HAP-1 (cell line): ENCODE measurements around the gene TLR9.
A peak's percentile ranks its signal among the peaks of the same experiment; 100 is the strongest.
"Not testable (repeated sequence)": the region's sequence is repeated elsewhere in the genome, so short reads cannot be mapped to it uniquely, and the experiment has no call there.

Source experiments
- DNase-seq, 2 experiments: peaks; one replicate each; pipeline ENCODE4 v3.0.0-alpha.2; 2016 to 2020; ENCODE audit warnings: low spot score in 2 of 2
- H3K27me3 ChIP-seq: fragments of 250-450 bp; sonication (Bioruptor Pico); 2 replicates; pipeline ENCODE4 v1.5.1; 2020; ENCODE audit warnings: low read depth, mild to moderate bottlenecking, moderate library complexity
- H3K36me3 ChIP-seq: fragments of 250-450 bp; sonication (Bioruptor Pico); replicated peaks from 2 replicates; pipeline ENCODE4 v1.5.1; 2020; ENCODE audit warnings: mild to moderate bottlenecking
- H3K4me1 ChIP-seq: fragments of 250-450 bp; sonication (Bioruptor Pico); 2 replicates; pipeline ENCODE4 v1.5.1; 2020; ENCODE audit warnings: mild to moderate bottlenecking
- H3K4me3 ChIP-seq: fragments of 250-450 bp; sonication (Bioruptor Pico); 2 replicates; pipeline ENCODE4 v1.5.1; 2020; ENCODE audit warnings: mild to moderate bottlenecking, moderate library complexity
- H3K9me3 ChIP-seq: fragments of 250-450 bp; sonication (Bioruptor Pico); 2 replicates; pipeline ENCODE4 v1.5.1; 2020; ENCODE audit warnings: mild to moderate bottlenecking, moderate library complexity
- in situ Hi-C: fragments of 300-500 bp; cut with MboI; formaldehyde crosslinking; loops from 3 replicates; pipeline ENCODE4 v1.14.3; 2020; ENCODE audit warnings: low sequenced_read_pairs, inconsistent platforms, mixed read lengths

The TLR9 gene, protein sequence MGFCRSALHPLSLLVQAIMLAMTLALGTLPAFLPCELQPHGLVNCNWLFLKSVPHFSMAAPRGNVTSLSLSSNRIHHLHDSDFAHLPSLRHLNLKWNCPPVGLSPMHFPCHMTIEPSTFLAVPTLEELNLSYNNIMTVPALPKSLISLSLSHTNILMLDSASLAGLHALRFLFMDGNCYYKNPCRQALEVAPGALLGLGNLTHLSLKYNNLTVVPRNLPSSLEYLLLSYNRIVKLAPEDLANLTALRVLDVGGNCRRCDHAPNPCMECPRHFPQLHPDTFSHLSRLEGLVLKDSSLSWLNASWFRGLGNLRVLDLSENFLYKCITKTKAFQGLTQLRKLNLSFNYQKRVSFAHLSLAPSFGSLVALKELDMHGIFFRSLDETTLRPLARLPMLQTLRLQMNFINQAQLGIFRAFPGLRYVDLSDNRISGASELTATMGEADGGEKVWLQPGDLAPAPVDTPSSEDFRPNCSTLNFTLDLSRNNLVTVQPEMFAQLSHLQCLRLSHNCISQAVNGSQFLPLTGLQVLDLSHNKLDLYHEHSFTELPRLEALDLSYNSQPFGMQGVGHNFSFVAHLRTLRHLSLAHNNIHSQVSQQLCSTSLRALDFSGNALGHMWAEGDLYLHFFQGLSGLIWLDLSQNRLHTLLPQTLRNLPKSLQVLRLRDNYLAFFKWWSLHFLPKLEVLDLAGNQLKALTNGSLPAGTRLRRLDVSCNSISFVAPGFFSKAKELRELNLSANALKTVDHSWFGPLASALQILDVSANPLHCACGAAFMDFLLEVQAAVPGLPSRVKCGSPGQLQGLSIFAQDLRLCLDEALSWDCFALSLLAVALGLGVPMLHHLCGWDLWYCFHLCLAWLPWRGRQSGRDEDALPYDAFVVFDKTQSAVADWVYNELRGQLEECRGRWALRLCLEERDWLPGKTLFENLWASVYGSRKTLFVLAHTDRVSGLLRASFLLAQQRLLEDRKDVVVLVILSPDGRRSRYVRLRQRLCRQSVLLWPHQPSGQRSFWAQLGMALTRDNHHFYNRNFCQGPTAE

DNA sequence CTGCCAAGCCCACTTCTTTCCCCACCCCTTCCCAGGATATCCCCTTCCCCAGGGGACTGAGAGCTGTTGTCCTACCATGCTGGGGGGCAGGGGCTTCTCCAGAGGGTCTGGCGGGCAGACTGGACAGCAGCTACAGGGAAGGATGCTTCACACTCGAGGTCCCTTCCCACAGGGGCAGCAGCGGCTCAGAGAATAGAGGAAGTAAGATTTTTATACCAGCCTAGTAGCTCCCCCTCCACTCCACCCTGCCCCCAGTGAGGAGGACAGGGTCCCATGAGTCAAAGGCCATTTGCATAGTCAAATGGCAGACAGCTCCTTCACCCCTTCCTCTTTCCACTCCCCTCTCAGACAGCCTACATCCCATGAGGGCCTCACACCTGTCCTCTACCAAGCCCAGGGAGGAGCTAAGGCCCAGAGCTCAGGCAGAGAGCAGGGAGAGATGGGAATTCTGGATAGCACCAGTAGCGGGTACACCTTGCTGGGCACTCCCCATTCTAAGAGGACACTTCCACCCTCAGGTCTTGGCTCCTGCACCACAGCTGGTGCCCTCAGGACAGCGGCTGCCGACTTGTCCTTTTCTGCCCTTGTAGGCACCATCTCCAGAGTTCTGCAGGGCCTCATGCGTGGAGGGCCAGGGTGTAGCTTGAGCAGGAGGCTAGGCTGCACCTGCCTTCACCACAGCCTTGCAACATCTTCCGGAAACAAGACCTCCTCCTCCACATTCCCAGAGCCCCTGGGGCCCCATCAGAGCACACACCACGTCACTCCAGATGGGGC is at the start of gene TLR9:
TSS of gene TLR9 (minus strand) at position 194 of the 777 bp plus-strand sequence. CDS start at position 78, 116 bp downstream.
- in situ Hi-C loops = no loop called here
- H3K36me3 ChIP-seq = peaks cover 20% of the 10 kb centered on the region
- DNase-seq = no peak
- H3K4me3 ChIP-seq = no peak within 1 kb of the TSS
- no peaks in the 10 kb centered on the region for H3K9me3 ChIP-seq
- H3K4me1 ChIP-seq = no peaks in the 10 kb centered on the region
- no peaks in the 10 kb centered on the region for H3K27me3 ChIP-seq

DNA sequence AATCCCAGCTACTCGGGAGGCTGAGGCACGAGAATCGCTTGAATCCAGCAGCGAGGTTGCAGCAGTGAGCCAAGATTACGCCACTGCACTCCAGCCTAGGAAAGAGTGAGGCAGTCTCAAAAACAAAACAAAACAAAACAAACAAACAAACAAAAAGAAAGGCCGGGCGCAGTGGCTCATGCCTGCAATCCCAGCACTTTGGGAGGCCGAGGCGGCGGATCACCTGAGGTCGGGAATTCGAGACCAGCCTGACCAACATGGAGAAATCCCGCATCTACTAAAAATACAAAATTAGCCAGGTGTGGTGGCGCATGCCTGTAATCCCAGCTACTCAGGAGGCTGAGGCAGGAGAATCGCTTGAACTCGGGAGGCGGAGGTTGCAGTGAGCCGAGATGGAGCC is 49.3 kb upstream of the TLR9 start:
- in situ Hi-C loops = loop anchor here (25.0 kb wide), 1 partner anchor 413 kb away; the partner anchor contains the start of genes GNL3 and PBRM1

DNA sequence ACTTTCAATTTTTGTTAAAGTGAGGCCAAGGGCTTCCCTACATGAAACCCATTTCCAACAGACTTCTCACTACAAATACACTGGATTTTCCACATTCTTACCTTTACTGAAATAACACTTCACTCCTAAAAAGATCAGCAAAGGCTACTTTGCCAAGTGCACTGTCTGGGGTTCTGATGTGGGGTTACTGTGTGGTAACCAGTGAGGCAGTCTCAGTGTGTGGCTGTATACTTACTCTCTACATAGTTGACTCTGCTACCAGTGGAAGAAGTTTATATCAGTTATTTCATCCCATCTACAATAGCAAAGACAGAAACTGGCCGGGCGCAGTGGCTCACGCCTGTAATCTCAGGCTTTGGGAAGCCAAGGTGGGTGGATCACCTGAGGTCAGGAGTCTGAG is 47.4 kb upstream of the TLR9 start:
- no peak for DNase-seq
- Histone ChIP-seq H3K36me3 (peaks cover 83% of the 10 kb centered on the region), H3K9me3 (no peaks in the 10 kb centered on the region), H3K27me3 (no peaks in the 10 kb centered on the region), H3K4me3 (peak overlapping the region; percentile 2; the same call in 1 of the 2 replicates), H3K4me1 (peaks cover 23% of the 10 kb centered on the region)
- in situ Hi-C loops = loop anchor here (25.0 kb wide), 1 partner anchor 414 kb away; the partner anchor contains the start of genes GNL3 and PBRM1

More for the DNA sequence above, 49.3 kb upstream of the TLR9 start:
- not testable (repeated sequence) for H3K27me3 ChIP-seq, H3K9me3 ChIP-seq, H3K4me3 ChIP-seq, DNase-seq
- Histone ChIP-seq H3K36me3 (peaks cover 66% of the 10 kb centered on the region), H3K4me1 (peaks cover 30% of the 10 kb centered on the region)

DNA sequence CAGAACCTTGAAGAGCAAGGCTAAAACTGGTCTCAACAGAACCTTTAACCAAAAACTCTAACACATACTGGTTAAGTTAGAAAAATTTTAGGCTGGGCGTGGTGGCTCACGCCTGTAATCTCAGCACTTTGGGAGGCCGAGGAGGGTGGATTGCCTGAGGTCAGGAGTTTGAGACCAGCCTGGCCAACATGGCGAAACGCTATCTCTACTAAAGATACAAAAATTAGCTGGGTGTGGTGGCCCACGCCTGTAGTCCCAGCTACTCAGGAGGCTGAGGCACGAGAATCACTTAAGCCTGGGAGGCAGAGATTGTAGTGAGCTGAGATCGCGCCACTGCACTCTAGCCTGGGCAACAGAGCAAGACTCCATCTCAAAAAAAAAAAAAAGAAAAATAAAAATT is 46.7 kb upstream of the TLR9 start:
- in situ Hi-C loops = loop anchor here (25.0 kb wide), 1 partner anchor 415 kb away; the partner anchor contains the start of genes GNL3 and PBRM1
- H3K4me1 ChIP-seq = peaks cover 23% of the 10 kb centered on the region
- H3K36me3 ChIP-seq = peaks cover 83% of the 10 kb centered on the region
- not testable (repeated sequence) for DNase-seq, H3K27me3 ChIP-seq, H3K4me3 ChIP-seq, H3K9me3 ChIP-seq

DNA sequence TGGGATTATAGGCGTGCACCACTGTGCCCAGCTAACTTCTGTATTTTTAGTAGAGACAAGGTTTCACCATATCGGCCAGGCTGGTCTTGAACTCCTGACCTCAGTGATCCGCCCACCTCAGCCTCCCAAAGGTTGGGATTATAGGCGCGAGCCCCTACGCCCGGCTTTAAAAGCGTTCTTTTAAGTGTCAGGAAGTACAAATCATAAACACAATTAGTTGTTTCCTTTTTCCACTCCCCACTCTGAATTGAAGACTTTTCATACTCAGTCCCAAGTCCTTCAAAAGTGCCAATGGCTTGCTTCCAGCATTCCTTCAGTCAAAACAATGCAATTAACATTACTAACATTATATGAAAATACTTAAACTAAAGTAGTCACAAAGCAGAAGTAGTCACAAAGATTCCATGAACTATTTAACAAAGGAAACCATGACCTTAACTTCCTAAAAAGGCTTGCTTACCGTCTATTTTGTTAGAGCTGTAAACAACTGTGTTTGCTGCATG is 44.9 kb upstream of the TLR9 start:
- in situ Hi-C loops = loop anchor here (25.0 kb wide), 1 partner anchor 417 kb away; the partner anchor contains the start of genes GNL3 and PBRM1
- H3K36me3 ChIP-seq = peaks cover 91% of the 10 kb centered on the region
- peaks cover 16% of the 10 kb centered on the region for H3K4me1 ChIP-seq
- DNase-seq = no peak
- no peaks in the 10 kb centered on the region for H3K27me3 ChIP-seq
- no peak overlapping the region; the same call in 1 of the 2 replicates for H3K4me3 ChIP-seq
- H3K9me3 ChIP-seq = no peaks in the 10 kb centered on the region

DNA sequence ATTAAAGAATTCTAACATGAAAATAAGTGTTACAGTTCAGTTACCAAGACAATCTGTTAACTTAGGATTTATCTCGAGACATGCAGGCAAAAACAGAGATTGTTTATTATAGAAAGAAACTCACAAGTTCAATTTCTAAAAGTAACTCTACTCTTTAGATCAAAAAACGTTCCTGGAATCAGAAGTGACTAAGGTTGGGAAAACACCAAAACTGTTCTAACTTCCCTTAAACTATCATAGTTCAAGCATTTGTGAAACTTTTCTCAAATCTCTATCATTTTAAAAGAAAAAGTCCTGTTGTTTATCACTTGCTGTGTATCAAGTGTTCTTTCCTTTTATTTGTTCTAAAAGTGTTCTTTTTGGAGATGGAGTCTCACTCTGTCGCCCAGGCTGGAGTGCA is 44.3 kb upstream of the TLR9 start:
- peaks cover 16% of the 10 kb centered on the region for H3K4me1 ChIP-seq
- H3K36me3 ChIP-seq = peaks cover 89% of the 10 kb centered on the region
- DNase-seq = no peak
- no peak overlapping the region for H3K4me3 ChIP-seq
- H3K27me3 ChIP-seq = no peaks in the 10 kb centered on the region
- in situ Hi-C loops = loop anchor here (25.0 kb wide), 1 partner anchor 418 kb away; the partner anchor contains the start of genes GNL3 and PBRM1
- H3K9me3 ChIP-seq = no peaks in the 10 kb centered on the region

DNA sequence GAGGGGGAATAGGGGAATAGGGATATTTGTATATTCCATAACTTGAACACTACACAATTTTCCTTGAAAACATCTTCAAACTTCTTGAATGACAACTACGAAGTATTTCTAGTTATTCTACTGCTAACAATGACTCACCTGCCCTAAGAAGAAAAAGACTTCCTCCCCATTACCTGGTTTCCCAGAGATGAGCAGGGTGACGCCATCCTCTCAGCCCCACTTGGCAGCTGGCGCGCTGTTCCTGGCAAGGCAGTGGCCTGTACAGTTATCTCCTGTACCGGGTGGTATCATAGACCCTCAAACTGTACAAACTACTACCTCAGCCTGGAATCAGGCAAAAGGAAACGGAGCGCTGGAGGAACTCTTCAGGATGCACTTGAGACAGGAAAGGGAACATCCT is 42.6 kb upstream of the TLR9 start:
- H3K9me3 ChIP-seq = no peaks in the 10 kb centered on the region
- no peaks in the 10 kb centered on the region for H3K27me3 ChIP-seq
- H3K4me3 ChIP-seq = no peak overlapping the region
- no peak for DNase-seq
- in situ Hi-C loops = loop anchor here (25.0 kb wide), 1 partner anchor 419 kb away; the partner anchor contains the start of genes GNL3 and PBRM1
- peaks cover 92% of the 10 kb centered on the region for H3K36me3 ChIP-seq
- H3K4me1 ChIP-seq = peaks cover 6% of the 10 kb centered on the region

DNA sequence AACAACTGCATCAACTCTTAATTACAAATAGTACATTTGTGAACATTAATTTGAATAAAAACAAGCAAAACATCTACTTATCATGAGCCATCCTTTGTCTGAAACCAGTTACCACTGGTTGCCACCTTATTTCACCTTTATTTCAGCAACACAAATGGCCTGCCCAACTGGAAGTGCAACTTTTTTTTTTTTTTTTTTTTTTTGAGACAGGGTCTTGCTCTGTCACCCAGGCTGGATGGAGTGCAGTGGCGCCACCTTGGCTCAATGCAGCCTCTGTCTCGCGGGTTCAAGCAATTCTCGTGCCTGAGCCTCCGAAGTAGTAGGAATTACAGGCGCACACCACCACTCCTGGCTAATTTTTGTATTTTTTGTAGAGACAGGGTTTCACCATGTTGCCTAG is 39.9 kb upstream of the TLR9 start:
- in situ Hi-C loops = loop anchor here (25.0 kb wide), 1 partner anchor 422 kb away; the partner anchor contains the start of genes GNL3 and PBRM1
- H3K27me3 ChIP-seq = no peaks in the 10 kb centered on the region
- peaks cover 96% of the 10 kb centered on the region for H3K36me3 ChIP-seq
- no peak for DNase-seq
- no peaks in the 10 kb centered on the region for H3K4me1 ChIP-seq
- H3K4me3 ChIP-seq = no peak overlapping the region
- no peaks in the 10 kb centered on the region for H3K9me3 ChIP-seq

DNA sequence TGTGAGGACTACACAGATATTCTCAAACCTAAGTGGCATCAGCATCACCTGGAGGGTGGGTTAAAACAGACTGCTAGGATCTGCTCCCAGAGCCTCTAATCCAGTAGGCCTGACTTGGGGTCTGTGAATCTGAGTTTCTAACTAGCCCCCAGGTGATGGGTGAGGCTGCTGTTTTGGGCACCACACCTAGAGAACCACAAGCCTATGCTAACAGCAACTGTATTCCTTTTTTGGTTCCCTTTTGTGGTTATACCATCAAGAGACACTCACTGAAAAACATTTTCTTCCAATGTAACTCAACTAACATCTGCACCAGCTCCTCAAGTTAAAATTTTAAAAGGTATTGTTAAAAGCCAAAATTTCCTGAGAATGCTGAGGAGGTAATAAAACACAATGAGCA is 37.0 kb upstream of the TLR9 start:
- Histone ChIP-seq H3K4me1 (no peaks in the 10 kb centered on the region), H3K9me3 (no peaks in the 10 kb centered on the region), H3K4me3 (no peak overlapping the region), H3K27me3 (no peaks in the 10 kb centered on the region), H3K36me3 (peaks cover 96% of the 10 kb centered on the region)
- DNase-seq = no peak
- in situ Hi-C loops = loop anchor here (25.0 kb wide), 1 partner anchor 425 kb away; the partner anchor contains the start of genes GNL3 and PBRM1

DNA sequence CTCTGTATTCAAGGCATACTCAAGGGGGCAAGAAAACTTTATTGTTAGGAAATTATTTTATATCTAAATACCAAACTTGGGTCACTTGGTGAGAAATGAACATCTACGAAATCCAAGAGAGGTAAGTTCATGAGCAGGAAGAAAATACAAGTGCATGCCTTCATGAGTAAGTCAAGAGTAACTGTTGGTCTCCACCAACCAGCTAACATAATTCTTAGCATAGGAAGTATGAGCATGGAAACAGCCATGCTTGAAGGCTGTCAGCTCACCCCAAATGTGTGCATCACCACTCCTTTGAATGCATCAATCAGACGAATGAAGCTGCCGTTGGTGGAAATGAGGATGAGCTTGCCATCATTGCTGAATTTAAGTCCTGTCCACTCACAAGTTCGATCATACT is 34.0 kb upstream of the TLR9 start:
- Histone ChIP-seq H3K4me3 (no peak overlapping the region), H3K9me3 (no peaks in the 10 kb centered on the region), H3K4me1 (no peaks in the 10 kb centered on the region), H3K27me3 (no peaks in the 10 kb centered on the region), H3K36me3 (peaks cover 89% of the 10 kb centered on the region)
- DNase-seq = no peak
- in situ Hi-C loops = loop anchor here (25.0 kb wide), 1 partner anchor 428 kb away; the partner anchor contains the start of genes GNL3 and PBRM1

DNA sequence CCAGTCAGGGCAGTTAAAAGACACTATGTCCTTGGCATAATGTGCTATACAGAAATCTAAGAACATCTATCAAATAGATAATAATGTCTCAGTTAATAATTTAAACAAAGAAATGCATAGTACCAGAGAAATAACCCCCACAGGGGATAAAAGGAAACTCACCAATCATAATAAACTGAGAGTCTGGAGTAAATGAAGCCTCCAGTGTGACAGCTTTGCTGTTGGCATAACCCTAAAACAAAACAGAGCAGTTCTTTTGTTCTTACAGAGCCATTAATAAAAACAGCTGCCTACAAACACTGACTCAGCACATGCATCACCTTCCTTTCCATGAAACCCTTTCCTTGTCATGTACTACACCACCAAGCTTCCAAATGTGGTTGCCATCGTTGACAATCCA is 33.6 kb upstream of the TLR9 start:
- no peaks in the 10 kb centered on the region for H3K9me3 ChIP-seq
- no peaks in the 10 kb centered on the region for H3K4me1 ChIP-seq
- no peak for DNase-seq
- in situ Hi-C loops = loop anchor here (25.0 kb wide), 1 partner anchor 428 kb away; the partner anchor contains the start of genes GNL3 and PBRM1
- H3K36me3 ChIP-seq = peaks cover 89% of the 10 kb centered on the region
- no peaks in the 10 kb centered on the region for H3K27me3 ChIP-seq
- no peak overlapping the region for H3K4me3 ChIP-seq

DNA sequence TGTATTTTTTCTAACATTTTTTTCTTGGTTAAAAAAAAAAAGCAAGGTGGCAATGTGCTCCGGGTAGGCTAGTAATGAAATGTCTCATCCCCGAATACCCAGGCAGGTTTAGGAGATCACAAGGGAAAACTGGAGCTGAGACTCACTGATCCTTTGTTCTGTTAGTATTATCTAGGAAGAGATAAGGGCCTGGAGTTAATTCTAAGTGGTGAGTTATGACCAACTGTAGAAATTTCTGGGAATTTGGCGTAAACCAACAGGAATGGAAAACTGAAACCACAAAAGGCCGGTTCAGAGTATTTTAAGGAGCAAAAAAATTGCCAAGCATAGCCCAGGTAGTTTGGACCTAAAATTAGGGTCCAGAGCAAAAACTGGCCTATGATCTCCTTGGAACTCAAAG is 32.5 kb upstream of the TLR9 start:
- H3K4me1 ChIP-seq = no peaks in the 10 kb centered on the region
- in situ Hi-C loops = loop anchor here (25.0 kb wide), 1 partner anchor 429 kb away; the partner anchor contains the start of genes GNL3 and PBRM1
- H3K27me3 ChIP-seq = no peaks in the 10 kb centered on the region
- no peak for DNase-seq
- H3K9me3 ChIP-seq = no peaks in the 10 kb centered on the region
- no peak overlapping the region for H3K4me3 ChIP-seq
- H3K36me3 ChIP-seq = peaks cover 89% of the 10 kb centered on the region
